ENCODE data around the gene KIAA0586. TPM values are rescaled to one million over a fixed set of nuclear protein-coding genes. Genes with fewer than 3 reads are reported as not detected.

Gene KIAA0586
- polyA plus RNA-seq, 2 of the 4 experiments (the other 2 are of a cell fraction): 10.6 to 22.2 TPM

- no peak for TF ChIP-seq EHMT2 (IDR thresholded peaks at IDR 0.05; ENCODE audit: low read depth)
Measured at GRCh38 chr14:58426670-58427280, 744 bp upstream of the KIAA0586 start (continued).

GRCh38 chr14:58428118-58428683 lies 682 bp downstream of the KIAA0586 start:
- H3K4me2 ChIP-seq: peak overlapping the region; percentile 91
- ChIA-PET POLR2A (interaction anchor here (1.2 to 2.3 kb wide), 5 partner anchors 10 to 201 kb away, joined by 3 to 8 read pairs (median 4); no protein-coding TSS in a partner anchor), CTCF (interaction anchor here (0.7 to 1.6 kb wide), 3 partner anchors 11 to 875 kb away, joined by 3 to 6 read pairs (median 4); partner anchors contain the start of gene TOMM20L)
- H3K4me3 ChIP-seq: peak overlapping the region; percentile 75
- FAIRE-seq (no peak), DNase-seq (ENCODE audit: low read depth in 1 of 2, low spot score in 1 of 2) (peak; percentile 43 to 63), ATAC-seq (peak; percentile 66 to 67; a peak in 4 of 6 replicates)
- TF ChIP-seq USF2 (IDR thresholded peaks at IDR 0.05) (peak; percentile 81), PHF8 (IDR thresholded peaks at IDR 0.05; ENCODE audit: borderline replicate concordance, low read depth) (0 out of 2 replicates have a peak, but pooled peaks have one; percentile 21), JUNB (IDR thresholded peaks at IDR 0.05) (no peak), KDM5A (IDR thresholded peaks at IDR 0.05) (no peak), HOXA7 (CRISPR knock-in tag; IDR thresholded peaks at IDR 0.05) (0 out of 2 replicates have a peak, but pooled peaks have one; percentile 33), HOXB5 (CRISPR knock-in tag; IDR thresholded peaks at IDR 0.05) (no peak), HOXB13 (CRISPR knock-in tag; IDR thresholded peaks at IDR 0.05; ENCODE audit: low read depth) (no peak)
- peaks cover 21% of the 10 kb centered on the region; the same call in 2 of the 3 replicates for H3K4me1 ChIP-seq
- H3K27ac ChIP-seq: peak overlapping the region; percentile 97 to 98
- H3K9me3 ChIP-seq: no peaks in the 10 kb centered on the region
- WGBS (ENCODE audit: missing lambda C conversion rate): under 1% methylated on average over 10 of the region's 10 CpGs

- POLR2A ChIA-PET: no interaction called here
- Histone ChIP-seq H3K4me2 (no peak overlapping the region; the same call in 2 of the 3 replicates), H3K4me1 (peaks cover 21% of the 10 kb centered on the region; the same call in 2 of the 3 replicates), H3K27ac (no peak overlapping the region), H3K9me3 (no peaks in the 10 kb centered on the region), H3K4me3 (no peak overlapping the region)
- WGBS (ENCODE audit: missing lambda C conversion rate): 48% methylated on average over 1 of the region's 1 CpG
- no peak for TF ChIP-seq CTCF (IDR thresholded peaks at IDR 0.05)
- no peak for TF ChIP-seq EHMT2 (IDR thresholded peaks at IDR 0.05; ENCODE audit: low read depth)
- no peak for TF ChIP-seq HMGXB4 (CRISPR knock-in tag; IDR thresholded peaks at IDR 0.05; ENCODE audit: borderline replicate concordance)
- no peak for TF ChIP-seq ATOH8 (CRISPR knock-in tag; IDR thresholded peaks at IDR 0.05; ENCODE audit: low read depth)
- TF ChIP-seq RNF2 (IDR thresholded peaks at IDR 0.05; ENCODE audit: borderline replicate concordance, low read depth): no peak
- no peak for TF ChIP-seq CBX8 (IDR thresholded peaks at IDR 0.05)
- TF ChIP-seq FOSL2 (IDR thresholded peaks at IDR 0.05): no peak
- TF ChIP-seq FOSL2 (CRISPR knock-in tag; IDR thresholded peaks at IDR 0.05): no peak
- no peak for TF ChIP-seq ZC3H11A (IDR thresholded peaks at IDR 0.05)
- TF ChIP-seq CHD2 (IDR thresholded peaks at IDR 0.05; ENCODE audit: low read length, partially characterized antibody): no peak
- TF ChIP-seq TFCP2L1 (CRISPR knock-in tag; IDR thresholded peaks at IDR 0.05): no peak
- TF ChIP-seq HEYL (CRISPR knock-in tag; IDR thresholded peaks at IDR 0.05): no peak
- TF ChIP-seq ZSCAN20 (CRISPR knock-in tag; IDR thresholded peaks at IDR 0.05): no peak
- TF ChIP-seq EP300 (IDR thresholded peaks at IDR 0.05): no peak
- no peak for TF ChIP-seq ZNF302 (CRISPR knock-in tag; IDR thresholded peaks at IDR 0.05)
- TF ChIP-seq MAX (IDR thresholded peaks at IDR 0.05): no peak
- TF ChIP-seq NFE2L2 (conservative IDR thresholded peaks at IDR 0.05; ENCODE audit: low read length): no peak
- no peak for TF ChIP-seq FOSB (CRISPR knock-in tag; IDR thresholded peaks at IDR 0.05)
- TF ChIP-seq ZFP36 (IDR thresholded peaks at IDR 0.05; ENCODE audit: borderline replicate concordance, partially characterized antibody): no peak
- DNase-seq (ENCODE audit: low read depth in 1 of 2, low spot score in 1 of 2) (no peak), ATAC-seq (no peak), FAIRE-seq (no peak)
- CTCF ChIA-PET: no interaction called here
Measured at GRCh38 chr14:58430156-58430555, 2.6 kb downstream of the KIAA0586 start.

Measured in A549 (cell line).